Fibroblast of lung (primary cell): ENCODE results near the gene FAM72A. TPM values are rescaled to one million over a fixed set of nuclear protein-coding genes. Genes with fewer than 3 reads are reported as not detected.
"Not testable (repeated sequence)": the region's sequence is repeated elsewhere in the genome, so short reads cannot be mapped to it uniquely, and the experiment has no call there.

Experiments used
- DNase-seq, 2 donors: peaks; one replicate each; pipeline versions ENCODE4 v3.0.0 to v3.0.0-alpha.2; 2010; ENCODE audit warnings: low read depth in 2 of 2
- H2AFZ ChIP-seq: 2 replicates; pipeline ENCODE4 v1.5.1; 2012; ENCODE audit warnings: low read length, control low read depth, inconsistent platforms
- H3K27ac ChIP-seq: 2 replicates; pipeline ENCODE4 v1.5.1; 2011; ENCODE audit warnings: low read length, control low read depth; ENCODE audit not compliant: insufficient read depth
- H3K27me3 ChIP-seq: 2 replicates; pipeline ENCODE4 v1.5.1; 2011; ENCODE audit warnings: mild to moderate bottlenecking, low read length; ENCODE audit not compliant: control insufficient read depth, insufficient read depth
- H3K36me3 ChIP-seq: 2 replicates; pipeline ENCODE4 v1.5.1; 2011; ENCODE audit warnings: low read length; ENCODE audit not compliant: control insufficient read depth, insufficient read depth
- H3K4me1 ChIP-seq: 2 replicates; pipeline ENCODE4 v1.5.1; 2011; ENCODE audit warnings: low read length; ENCODE audit not compliant: control insufficient read depth, insufficient read depth; ENCODE audit errors: extremely low read depth
- H3K4me2 ChIP-seq: 2 replicates; pipeline ENCODE4 v1.5.1; 2011; ENCODE audit warnings: low read length, control low read depth; ENCODE audit not compliant: insufficient read depth; ENCODE audit errors: extremely low read depth
- H3K4me3 ChIP-seq, 4 experiments: fragments of 200-600 bp in 1 of 4; sonication (generic) in 1 of 4; replicated peaks in 1 of 4; 2 replicates each; pipeline ENCODE4 v1.5.1; 2011 to 2016; ENCODE audit warnings: low read length in 4 of 4, low read depth in 3 of 4, mild to moderate bottlenecking in 3 of 4, control low read depth in 2 of 4, inconsistent platforms in 1 of 4, mixed read lengths in 1 of 4; ENCODE audit not compliant: insufficient read depth in 1 of 4; ENCODE audit errors: control extremely low read depth in 1 of 4
- H3K79me2 ChIP-seq: 2 replicates; pipeline ENCODE4 v1.5.1; 2012; ENCODE audit warnings: mild to moderate bottlenecking, low read length, inconsistent platforms; ENCODE audit not compliant: control insufficient read depth, insufficient read depth
- H3K9ac ChIP-seq: 2 replicates; pipeline ENCODE4 v1.5.1; 2011; ENCODE audit warnings: mild to moderate bottlenecking, low read length, control low read depth; ENCODE audit not compliant: insufficient read depth
- H3K9me3 ChIP-seq: 2 replicates; pipeline ENCODE4 v1.5.1; 2012; ENCODE audit warnings: low read depth, low read length; ENCODE audit not compliant: control insufficient read depth, insufficient read depth
- H4K20me1 ChIP-seq: 2 replicates; pipeline ENCODE4 v1.5.1; 2011; ENCODE audit warnings: low read length; ENCODE audit not compliant: control insufficient read depth, insufficient read depth; ENCODE audit errors: extremely low read depth
- polyA plus RNA-seq, 2 donors: library from polyadenylated mRNA; depleted of rRNA in 1 of 2; stranded (reverse) in 1 of 2; unstranded in 1 of 2; fragments of >200 nt; gene quantifications; 2 replicates each; pipeline ENCODE4 v1.2.1, GENCODE V29; 2011 to 2012; ENCODE audit warnings: missing spikeins in 1 of 2
- total RNA-seq: library from RNA; depleted of rRNA; stranded (reverse); fragments of >200 nt; gene quantifications from 2 replicates; pipeline ENCODE4 v1.2.1, GENCODE V29; 2014

The FAM72A gene
- total and polyA plus RNA-seq, 2 donors (not counting 1 experiment from before 2014, with no cell fraction given) = 1.5 to 4.5 TPM

- not testable (repeated sequence) for H3K4me2 ChIP-seq, DNase-seq, H3K4me1 ChIP-seq, H3K9ac ChIP-seq, H3K4me3 ChIP-seq, H3K79me2 ChIP-seq, H4K20me1 ChIP-seq, H3K27me3 ChIP-seq, H3K27ac ChIP-seq, H2AFZ ChIP-seq, H3K36me3 ChIP-seq, H3K9me3 ChIP-seq
Measured at GRCh38 chr1:206225386-206225785, 22.7 kb upstream of the FAM72A start.

- not testable (repeated sequence) for H3K4me2 ChIP-seq
Measured at GRCh38 chr1:206224190-206224776, 21.6 kb upstream of the FAM72A start.

GRCh38 chr1:206221585-206221984 is 18.9 kb upstream of the FAM72A start:
- not testable (repeated sequence) for H3K27ac ChIP-seq, H3K4me2 ChIP-seq, H3K36me3 ChIP-seq, H3K79me2 ChIP-seq, H2AFZ ChIP-seq, H3K4me1 ChIP-seq, H4K20me1 ChIP-seq, H3K4me3 ChIP-seq, H3K27me3 ChIP-seq, DNase-seq, H3K9me3 ChIP-seq, H3K9ac ChIP-seq

More at GRCh38 chr1:206224190-206224776, 21.6 kb upstream of the FAM72A start:
- H2AFZ ChIP-seq, H3K27ac ChIP-seq, H3K4me3 ChIP-seq, H3K79me2 ChIP-seq, H3K4me1 ChIP-seq, H4K20me1 ChIP-seq, H3K9me3 ChIP-seq, H3K36me3 ChIP-seq, H3K27me3 ChIP-seq, H3K9ac ChIP-seq: not testable (repeated sequence)
- peak in 1 of 2 donors; percentile 28 for DNase-seq

- not testable (repeated sequence) for H3K4me3 ChIP-seq
Measured at GRCh38 chr1:206220332-206221000, 17.8 kb upstream of the FAM72A start.

GRCh38 chr1:206219514-206220331 is 17.1 kb upstream of the FAM72A start:
- not testable (repeated sequence) for DNase-seq, H4K20me1 ChIP-seq, H3K79me2 ChIP-seq, H3K4me3 ChIP-seq, H3K36me3 ChIP-seq, H3K4me2 ChIP-seq, H3K27me3 ChIP-seq, H3K27ac ChIP-seq, H3K9ac ChIP-seq, H3K4me1 ChIP-seq, H3K9me3 ChIP-seq, H2AFZ ChIP-seq

More at GRCh38 chr1:206220332-206221000, 17.8 kb upstream of the FAM72A start:
- not testable (repeated sequence) for H3K79me2 ChIP-seq, H3K36me3 ChIP-seq, H3K27ac ChIP-seq, H3K4me1 ChIP-seq, H3K9me3 ChIP-seq, H3K9ac ChIP-seq, H3K4me2 ChIP-seq, H3K27me3 ChIP-seq, H4K20me1 ChIP-seq, H2AFZ ChIP-seq
- DNase-seq = peak in 1 of 2 donors; percentile 40

GRCh38 chr1:206218765-206219164 is 16.1 kb upstream of the FAM72A start:
- H3K9ac ChIP-seq, DNase-seq, H3K9me3 ChIP-seq, H4K20me1 ChIP-seq, H3K4me2 ChIP-seq, H3K36me3 ChIP-seq, H2AFZ ChIP-seq, H3K4me1 ChIP-seq, H3K27me3 ChIP-seq, H3K79me2 ChIP-seq, H3K27ac ChIP-seq, H3K4me3 ChIP-seq: not testable (repeated sequence)
